Sigmoid colon (tissue), 7 donors: ENCODE data around the gene SLC16A8. TPM values are rescaled to one million over a fixed set of nuclear protein-coding genes. Genes with fewer than 3 reads are reported as not detected.
A peak's percentile ranks its signal among the peaks of the same experiment; 100 is the strongest.
"Not testable (repeated sequence)": the region's sequence is repeated elsewhere in the genome, so short reads cannot be mapped to it uniquely, and the experiment has no call there.

ENCODE experiments used
- DNase-seq: peaks from one replicate; pipeline ENCODE4 v3.0.0-alpha.2; 2019
- H3K27ac ChIP-seq, 4 donors: fragments of 200-600 bp; sonication (generic); one replicate each; pipeline ENCODE4 v1.5.1; 2016 to 2019; ENCODE audit warnings: mild to moderate bottlenecking in 1 of 4
- H3K27me3 ChIP-seq, 3 donors: fragments of 200-600 bp; sonication (generic); one replicate each; pipeline ENCODE4 v1.5.1; 2019; ENCODE audit warnings: mild to moderate bottlenecking in 1 of 3
- H3K36me3 ChIP-seq, 4 donors: fragments of 200-600 bp; sonication (generic); one replicate each; pipeline ENCODE4 v1.5.1; 2016 to 2019
- H3K4me1 ChIP-seq, 4 donors: fragments of 200-600 bp; sonication (generic); one replicate each; pipeline ENCODE4 v1.5.1; 2017 to 2019
- H3K4me3 ChIP-seq, 4 donors: fragments of 200-600 bp; sonication (generic); one replicate each; pipeline ENCODE4 v1.5.1; 2017 to 2019; ENCODE audit warnings: mild to moderate bottlenecking in 2 of 4, moderate library complexity in 1 of 4
- H3K9me3 ChIP-seq, 4 donors: fragments of 200-600 bp in 3 of 4; sonication (generic) in 3 of 4; one replicate each; pipeline versions ENCODE4 v1.5.1 to v1.6.1; 2013 to 2019
- CTCF ChIP-seq, 4 experiments: fragments of 450-650 bp in 3 of 4; fragments of 200-600 bp in 1 of 4; IDR thresholded peaks; one replicate each; pipeline ENCODE4 v1.5.1; 2016 to 2019; ENCODE audit warnings: antibody characterized with exemption in 4 of 4, mild to moderate bottlenecking in 3 of 4, moderate library complexity in 2 of 4
- EP300 ChIP-seq, 4 donors: sonication (generic); formaldehyde crosslinking; IDR thresholded peaks; one replicate each; pipeline ENCODE4 v1.6.1; 2017; ENCODE audit warnings: antibody characterized with exemption in 4 of 4
- POLR2A ChIP-seq, 2 donors: fragments of 450-650 bp; IDR thresholded peaks; one replicate each; pipeline ENCODE4 v1.6.1; 2016; ENCODE audit warnings: antibody characterized with exemption in 2 of 2, mild to moderate bottlenecking in 2 of 2, moderate library complexity in 2 of 2
- POLR2AphosphoS5 ChIP-seq, 4 donors: sonication (generic); formaldehyde crosslinking; IDR thresholded peaks; one replicate each; pipeline ENCODE4 v1.6.1; 2017; ENCODE audit warnings: antibody characterized with exemption in 4 of 4
- WGBS, 2 donors: extraction: QIAGEN DNeasy Blood & Tissue Kit; methylation state at CpG; one replicate each; pipeline ENCODE4 v1.1.7; 2013; 5-methylcytosine and 5-hydroxymethylcytosine counted together
- intact Hi-C: fragments of 100-400 bp; cut with DNase I; formaldehyde crosslinking; loops from one replicate; pipeline ENCODE4 v1.15.1; 2023
- polyA plus RNA-seq, 3 donors: library from polyadenylated mRNA; stranded (reverse); fragments of 200-250 nt; gene quantifications; one replicate each; pipeline ENCODE4 v1.2.3, GENCODE V29; 2013
- total RNA-seq, 4 donors: library from RNA; depleted of rRNA; stranded (reverse); fragments of >200 nt; gene quantifications; one replicate each; pipeline ENCODE4 v1.1.0, GENCODE V29; 2016
- donor health status: healthy with polysubstance abuse.
- donor health status: Bipolar disorder and iron deficiency.
- donor health status: healthy.

SLC16A8 gene
- total and polyA plus RNA-seq, 7 donors, result 0.20 to 0.71 (median 0.55) TPM; not detected in 4

- H3K4me1 ChIP-seq, result peaks cover 0 to 30% (median 19%) of the 10 kb centered on the region in 4 donors
- H3K27me3 ChIP-seq, result no peaks in the 10 kb centered on the region
- no peak overlapping the region for H3K4me3 ChIP-seq
- WGBS, 2 donors, result 94 to 95% methylated on average over 23 of the region's 23 CpGs
- intact Hi-C loops, result no loop called here
- peak overlapping the region; percentile 40 to 74 (median 70) for H3K27ac ChIP-seq
- DNase-seq, result peak; percentile 67
- H3K36me3 ChIP-seq, result no peaks in the 10 kb centered on the region
- TF ChIP-seq POLR2AphosphoS5 (IDR thresholded peaks at IDR 0.05), result peak in 1 of 4 donors; percentile 7
- no peak for TF ChIP-seq EP300 (IDR thresholded peaks at IDR 0.05)
- no peak for TF ChIP-seq POLR2A (IDR thresholded peaks at IDR 0.05)
- TF ChIP-seq CTCF (IDR thresholded peaks at IDR 0.05), result no peak
- H3K9me3 ChIP-seq, result no peaks in the 10 kb centered on the region
These were observed 45.6 kb downstream of the SLC16A8 start for GRCh38 chr22:38038426-38038825.

- DNase-seq, intact Hi-C loops, H3K27me3 ChIP-seq, H3K4me3 ChIP-seq, H3K9me3 ChIP-seq, H3K36me3 ChIP-seq: not testable (repeated sequence)
- WGBS, 2 donors, result 91 to 92% methylated on average over 13 of the region's 13 CpGs
- H3K4me1 ChIP-seq, result peaks cover 0 to 38% (median 26%) of the 10 kb centered on the region in 4 donors
- peak overlapping the region; percentile 31 to 74 (median 49) for H3K27ac ChIP-seq
These were observed 46.4 kb downstream of the SLC16A8 start for GRCh38 chr22:38037367-38038150.

- Histone ChIP-seq H3K36me3 (no peaks in the 10 kb centered on the region), H3K9me3 (no peaks in the 10 kb centered on the region), H3K27me3 (no peaks in the 10 kb centered on the region), H3K4me1 (peaks cover 0 to 41% (median 26%) of the 10 kb centered on the region in 4 donors), H3K4me3 (no peak overlapping the region), H3K27ac (peak overlapping the region; percentile 10 to 75 (median 73))
- DNase-seq, result no peak
- TF ChIP-seq EP300 (IDR thresholded peaks at IDR 0.05) (no peak), CTCF (IDR thresholded peaks at IDR 0.05) (no peak), POLR2A (IDR thresholded peaks at IDR 0.05) (no peak), POLR2AphosphoS5 (IDR thresholded peaks at IDR 0.05) (no peak)
- 85 to 87% methylated on average over 10 of the region's 10 CpGs for WGBS, 2 donors
- intact Hi-C loops, result no loop called here
These were observed 47.5 kb downstream of the SLC16A8 start for GRCh38 chr22:38036392-38037062.

GRCh38 chr22:38035530-38035885, 48.5 kb downstream of the SLC16A8 start:
- no peak for TF ChIP-seq EP300 (IDR thresholded peaks at IDR 0.05)
- no peak for TF ChIP-seq POLR2A (IDR thresholded peaks at IDR 0.05)
- no peak for TF ChIP-seq POLR2AphosphoS5 (IDR thresholded peaks at IDR 0.05)
- no peak for DNase-seq
- peak overlapping the region; percentile 68 to 86 (median 74) for H3K27ac ChIP-seq
- H3K9me3 ChIP-seq, result no peaks in the 10 kb centered on the region
- WGBS, 2 donors, result 84 to 87% methylated on average over 9 of the region's 9 CpGs
- no peak overlapping the region for H3K4me3 ChIP-seq
- H3K4me1 ChIP-seq, result peaks cover 0 to 41% (median 26%) of the 10 kb centered on the region in 4 donors
- no peaks in the 10 kb centered on the region for H3K27me3 ChIP-seq
- no peaks in the 10 kb centered on the region for H3K36me3 ChIP-seq
- intact Hi-C loops, result no loop called here

- DNase-seq, result no peak
- WGBS, 2 donors, result 89 to 90% methylated on average over 11 of the region's 11 CpGs
- Histone ChIP-seq H3K27ac (peak overlapping the region; percentile 68 to 86 (median 74)), H3K27me3 (no peaks in the 10 kb centered on the region), H3K4me1 (peaks cover 0 to 44% (median 26%) of the 10 kb centered on the region in 4 donors), H3K4me3 (no peak overlapping the region), H3K36me3 (no peaks in the 10 kb centered on the region), H3K9me3 (no peaks in the 10 kb centered on the region)
- intact Hi-C loops, result no loop called here
- no peak for TF ChIP-seq POLR2A (IDR thresholded peaks at IDR 0.05)
- no peak for TF ChIP-seq EP300 (IDR thresholded peaks at IDR 0.05)
- TF ChIP-seq POLR2AphosphoS5 (IDR thresholded peaks at IDR 0.05), result no peak
- TF ChIP-seq CTCF (IDR thresholded peaks at IDR 0.05), result no peak
These were observed 49.0 kb downstream of the SLC16A8 start for GRCh38 chr22:38034884-38035529.
